ENCODE data around the gene SH2D1B. TPM values are rescaled to one million over a fixed set of nuclear protein-coding genes. Genes with fewer than 3 reads are reported as not detected.

The SH2D1B gene
- total and polyA plus RNA-seq, 10 donors: 0.85 to 11.0 (median 4.6) TPM

DNA sequence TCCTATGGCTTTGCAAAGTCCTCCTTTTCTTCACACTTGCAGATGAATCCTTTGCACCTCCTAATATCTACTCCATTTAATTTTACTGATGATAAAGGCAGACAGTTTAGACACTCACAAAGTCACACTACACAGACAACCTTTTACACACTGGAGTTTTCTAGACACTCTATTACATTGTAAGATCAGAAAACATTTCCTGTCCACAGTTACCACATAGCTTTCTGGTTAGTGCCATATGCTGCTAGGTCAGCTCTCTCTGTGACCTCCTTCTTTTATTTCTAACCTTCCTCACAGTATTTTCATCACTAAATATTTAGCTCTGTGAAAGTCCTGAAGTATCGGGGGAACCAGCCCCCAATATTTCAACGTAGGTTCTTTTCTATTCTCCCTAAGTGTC is 5.1 kb downstream of the SH2D1B start:
- TF ChIP-seq POLR2AphosphoS5 (IDR thresholded peaks at IDR 0.05) (no peak), CTCF (IDR thresholded peaks at IDR 0.05 in 8 of 11, conservative IDR thresholded peaks at IDR 0.05 in 3 of 11) (no peak), POLR2A (IDR thresholded peaks at IDR 0.05) (no peak)
- Histone ChIP-seq H3K27ac (no peak overlapping the region), H3K9me3 (no peaks in the 10 kb centered on the region), H3K4me3 (no peak overlapping the region), H3K27me3 (replicated peaks in 1 of 7) (peaks cover 0 to 12% (median 0%) of the 10 kb centered on the region in 7 donors), H3K4me1 (peaks cover 0 to 8% (median 0%) of the 10 kb centered on the region in 6 donors), H3K36me3 (no peaks in the 10 kb centered on the region)
- 82 to 93% (median 83%) methylated on average over 2 of the region's 2 CpGs for WGBS, 5 donors
- intact Hi-C loops (cut with DNase I; ENCODE audit: low total_unique reads): no loop called here
- DNase-seq: no peak

DNA sequence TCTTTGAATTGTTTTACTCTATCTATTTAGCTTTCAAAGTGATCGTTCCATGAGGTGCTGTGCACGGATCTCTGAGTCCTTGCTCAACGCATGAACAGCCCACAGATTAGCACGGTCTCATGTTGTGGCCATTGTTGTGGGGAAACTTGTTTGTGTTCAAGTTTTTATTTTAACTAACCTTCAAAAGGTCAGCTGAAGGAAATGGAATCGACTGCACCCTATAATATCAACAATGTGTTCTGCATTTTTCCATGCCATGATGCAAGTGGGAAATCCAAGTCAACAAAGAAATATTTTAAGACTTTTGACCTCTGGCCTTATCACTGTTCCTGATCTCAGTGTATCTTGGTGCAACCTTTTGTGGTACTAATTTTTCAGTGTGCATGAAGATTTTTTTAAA is 6.1 kb downstream of the SH2D1B start:
- H3K4me3 ChIP-seq: no peak overlapping the region
- peaks cover 0 to 7% (median 0%) of the 10 kb centered on the region in 7 donors for H3K27me3 ChIP-seq (replicated peaks in 1 of 7)
- no peak overlapping the region for H3K27ac ChIP-seq
- TF ChIP-seq POLR2AphosphoS5 (IDR thresholded peaks at IDR 0.05): no peak
- TF ChIP-seq CTCF (IDR thresholded peaks at IDR 0.05 in 8 of 11, conservative IDR thresholded peaks at IDR 0.05 in 3 of 11): no peak
- TF ChIP-seq POLR2A (IDR thresholded peaks at IDR 0.05): no peak
- H3K9me3 ChIP-seq: no peaks in the 10 kb centered on the region
- peaks cover 0 to 8% (median 0%) of the 10 kb centered on the region in 6 donors for H3K4me1 ChIP-seq
- 60 to 68% (median 65%) methylated on average over 5 of the region's 5 CpGs for WGBS, 5 donors
- intact Hi-C loops (cut with DNase I; ENCODE audit: low total_unique reads): no loop called here
- DNase-seq: no peak
- H3K36me3 ChIP-seq: no peaks in the 10 kb centered on the region

DNA sequence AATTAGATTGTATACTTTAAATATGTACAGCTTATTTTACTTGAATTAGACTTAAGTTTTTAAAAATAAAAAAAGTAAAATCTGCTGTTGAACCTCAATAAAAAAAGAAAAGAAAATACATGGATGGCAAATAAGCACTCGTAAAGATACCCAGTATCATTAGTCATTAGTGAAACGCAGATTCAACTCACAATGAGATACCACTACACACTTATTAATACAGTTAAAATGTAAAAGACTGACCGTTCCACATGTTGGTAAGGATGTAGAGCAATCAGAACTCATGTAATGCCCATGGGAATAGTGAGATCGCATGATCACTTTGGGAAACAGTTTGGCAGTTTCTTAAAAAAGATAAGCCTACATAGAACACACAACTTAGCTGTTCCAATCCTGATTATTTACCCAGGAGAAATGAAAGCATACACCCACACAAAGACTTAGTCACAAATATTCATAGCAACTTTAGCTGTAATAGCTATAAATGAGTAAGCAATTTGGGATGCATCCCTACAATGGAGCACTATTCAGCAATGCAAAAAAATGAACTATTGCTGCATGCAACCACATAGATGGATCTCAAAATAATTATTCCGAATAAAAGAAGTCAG is 7.3 kb downstream of the SH2D1B start:
- WGBS, 5 donors: 72 to 81% (median 77%) methylated on average over 5 of the region's 5 CpGs
- intact Hi-C loops (cut with DNase I; ENCODE audit: low total_unique reads): no loop called here
- no peak overlapping the region for H3K27ac ChIP-seq
- H3K27me3 ChIP-seq (replicated peaks in 1 of 7): peaks cover 0 to 14% (median 0%) of the 10 kb centered on the region in 7 donors
- TF ChIP-seq CTCF (IDR thresholded peaks at IDR 0.05 in 8 of 11, conservative IDR thresholded peaks at IDR 0.05 in 3 of 11) (no peak), POLR2AphosphoS5 (IDR thresholded peaks at IDR 0.05) (no peak), POLR2A (IDR thresholded peaks at IDR 0.05) (no peak)
- DNase-seq: no peak
- H3K4me3 ChIP-seq: no peak overlapping the region
- H3K4me1 ChIP-seq: peaks cover 0 to 8% (median 0%) of the 10 kb centered on the region in 6 donors
- H3K9me3 ChIP-seq: no peaks in the 10 kb centered on the region
- no peaks in the 10 kb centered on the region for H3K36me3 ChIP-seq

- H3K27me3 ChIP-seq (replicated peaks in 1 of 7): peaks cover 0 to 44% (median 4%) of the 10 kb centered on the region in 7 donors
- WGBS, 5 donors: 85 to 93% (median 87%) methylated on average over 10 of the region's 10 CpGs
These were observed 11.1 kb downstream of the SH2D1B start for GRCh38 chr1:162400790-162401355.

More at GRCh38 chr1:162400790-162401355, 11.1 kb downstream of the SH2D1B start:
- intact Hi-C loops (cut with DNase I; ENCODE audit: low total_unique reads): no loop called here
- no peak overlapping the region for H3K4me3 ChIP-seq
- H3K9me3 ChIP-seq: no peaks in the 10 kb centered on the region
- DNase-seq: no peak
- no peak overlapping the region for H3K27ac ChIP-seq
- H3K36me3 ChIP-seq: no peaks in the 10 kb centered on the region
- H3K4me1 ChIP-seq: no peaks in the 10 kb centered on the region
- TF ChIP-seq CTCF (IDR thresholded peaks at IDR 0.05 in 8 of 11, conservative IDR thresholded peaks at IDR 0.05 in 3 of 11) (no peak), POLR2A (IDR thresholded peaks at IDR 0.05) (no peak), POLR2AphosphoS5 (IDR thresholded peaks at IDR 0.05) (no peak)

Data from spleen (tissue), 11 donors.